22Rv1 (cell line): Measurements from ENCODE around the gene CHDH.

Experiments
- ZFX ChIP-seq: fragments of 450-650 bp; IDR thresholded peaks from 2 replicates; pipeline ENCODE4 v1.6.1; 2017; ENCODE audit warnings: antibody characterized with exemption, borderline replicate concordance
- TF ChIP-seq, protein P1 (sequence below): fragments of 450-650 bp; IDR thresholded peaks from 2 replicates; pipeline ENCODE4 v1.5.1; 2017; ENCODE audit warnings: mild to moderate bottlenecking

DNA sequence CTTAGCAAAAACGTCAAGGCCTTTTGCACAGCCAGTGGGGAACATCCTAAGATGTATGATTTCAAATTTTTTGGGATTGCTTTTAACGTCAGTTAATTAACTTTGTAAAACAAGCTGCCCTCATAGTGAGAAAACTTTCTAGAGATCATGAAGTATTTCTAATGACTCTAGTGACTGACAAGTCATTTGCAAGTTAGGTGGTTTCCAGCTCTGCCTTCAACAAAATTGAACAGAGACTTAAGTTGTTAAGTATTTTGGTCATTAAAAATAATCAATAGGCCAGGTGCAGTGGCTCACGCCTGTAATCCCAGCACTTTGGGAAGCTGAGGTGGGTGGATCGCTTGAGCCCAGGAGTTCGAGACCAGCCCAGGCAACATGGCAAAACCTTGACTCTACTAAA is 71.2 kb downstream of the CHDH start:
- TF ChIP-seq, protein P1, sequence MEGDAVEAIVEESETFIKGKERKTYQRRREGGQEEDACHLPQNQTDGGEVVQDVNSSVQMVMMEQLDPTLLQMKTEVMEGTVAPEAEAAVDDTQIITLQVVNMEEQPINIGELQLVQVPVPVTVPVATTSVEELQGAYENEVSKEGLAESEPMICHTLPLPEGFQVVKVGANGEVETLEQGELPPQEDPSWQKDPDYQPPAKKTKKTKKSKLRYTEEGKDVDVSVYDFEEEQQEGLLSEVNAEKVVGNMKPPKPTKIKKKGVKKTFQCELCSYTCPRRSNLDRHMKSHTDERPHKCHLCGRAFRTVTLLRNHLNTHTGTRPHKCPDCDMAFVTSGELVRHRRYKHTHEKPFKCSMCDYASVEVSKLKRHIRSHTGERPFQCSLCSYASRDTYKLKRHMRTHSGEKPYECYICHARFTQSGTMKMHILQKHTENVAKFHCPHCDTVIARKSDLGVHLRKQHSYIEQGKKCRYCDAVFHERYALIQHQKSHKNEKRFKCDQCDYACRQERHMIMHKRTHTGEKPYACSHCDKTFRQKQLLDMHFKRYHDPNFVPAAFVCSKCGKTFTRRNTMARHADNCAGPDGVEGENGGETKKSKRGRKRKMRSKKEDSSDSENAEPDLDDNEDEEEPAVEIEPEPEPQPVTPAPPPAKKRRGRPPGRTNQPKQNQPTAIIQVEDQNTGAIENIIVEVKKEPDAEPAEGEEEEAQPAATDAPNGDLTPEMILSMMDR: no peak
- no peak for TF ChIP-seq ZFX
